ENCODE results near the gene LIMK1.

LIMK1 gene

GRCh38 chr7:74051193-74051592 lies 32.4 kb upstream of the LIMK1 start:
- H3K36me3 ChIP-seq (replicated peaks; ENCODE audit: insufficient read depth, low read length), result no peaks in the 10 kb centered on the region
- H3F3A ChIP-seq (ENCODE audit: insufficient read depth, low read length), result no peaks in the 10 kb centered on the region
- H3K9me3 ChIP-seq (replicated peaks; ENCODE audit: insufficient read depth, low read length), result no peaks in the 10 kb centered on the region
- no peak overlapping the region for H2AFZ ChIP-seq (ENCODE audit: low read length)
- H3K4me1 ChIP-seq (ENCODE audit: low read length), result no peaks in the 10 kb centered on the region
- H3K9me2 ChIP-seq (replicated peaks; ENCODE audit: insufficient read depth, low read length), result no peaks in the 10 kb centered on the region
- no peak overlapping the region for H3K27ac ChIP-seq (ENCODE audit: low read length)
- no peak overlapping the region for H3K4me2 ChIP-seq (ENCODE audit: low read depth, low read length)
- no peaks in the 10 kb centered on the region for H4K20me1 ChIP-seq (ENCODE audit: insufficient read depth, low read length)
- H3K4me3 ChIP-seq (ENCODE audit: low read length), result no peak overlapping the region
- no peak for DNase-seq
- peaks cover 17% of the 10 kb centered on the region for H3K27me3 ChIP-seq (replicated peaks; ENCODE audit: insufficient read depth, low read length)
- no peaks in the 10 kb centered on the region for H3K79me2 ChIP-seq (ENCODE audit: low read length)
- H3K9ac ChIP-seq (ENCODE audit: low read length), result no peak overlapping the region
- TF ChIP-seq EZH2 (optimal IDR thresholded peaks at IDR 0.05; ENCODE audit: low read depth, low read length), result no peak
- no peak for TF ChIP-seq CTCF (IDR thresholded peaks at IDR 0.05; ENCODE audit: low read length)
- TF ChIP-seq EZH2phosphoT487 (IDR thresholded peaks at IDR 0.05; ENCODE audit: low read length), result no peak

GRCh38 chr7:74051629-74052410 lies 31.8 kb upstream of the LIMK1 start:
- H3K9me2 ChIP-seq (replicated peaks; ENCODE audit: insufficient read depth, low read length), result no peaks in the 10 kb centered on the region
- no peak overlapping the region for H3K27ac ChIP-seq (ENCODE audit: low read length)
- no peaks in the 10 kb centered on the region for H3K36me3 ChIP-seq (replicated peaks; ENCODE audit: insufficient read depth, low read length)
- no peaks in the 10 kb centered on the region for H4K20me1 ChIP-seq (ENCODE audit: insufficient read depth, low read length)
- H3K9ac ChIP-seq (ENCODE audit: low read length), result no peak overlapping the region
- no peak overlapping the region for H2AFZ ChIP-seq (ENCODE audit: low read length)
- TF ChIP-seq EZH2 (optimal IDR thresholded peaks at IDR 0.05; ENCODE audit: low read depth, low read length) (no peak), EZH2phosphoT487 (IDR thresholded peaks at IDR 0.05; ENCODE audit: low read length) (no peak), CTCF (IDR thresholded peaks at IDR 0.05; ENCODE audit: low read length) (peak; percentile 33)
- no peaks in the 10 kb centered on the region for H3K4me1 ChIP-seq (ENCODE audit: low read length)
- H3K27me3 ChIP-seq (replicated peaks; ENCODE audit: insufficient read depth, low read length), result peaks cover 23% of the 10 kb centered on the region
- H3K9me3 ChIP-seq (replicated peaks; ENCODE audit: insufficient read depth, low read length), result no peaks in the 10 kb centered on the region
- H3K79me2 ChIP-seq (ENCODE audit: low read length), result no peaks in the 10 kb centered on the region
- peak; percentile 39 for DNase-seq
- H3K4me3 ChIP-seq (ENCODE audit: low read length), result no peak overlapping the region
- H3K4me2 ChIP-seq (ENCODE audit: low read depth, low read length), result no peak overlapping the region
- no peaks in the 10 kb centered on the region for H3F3A ChIP-seq (ENCODE audit: insufficient read depth, low read length)

GRCh38 chr7:74052628-74053027 lies 31.0 kb upstream of the LIMK1 start:
- no peaks in the 10 kb centered on the region for H4K20me1 ChIP-seq (ENCODE audit: insufficient read depth, low read length)
- no peaks in the 10 kb centered on the region for H3K79me2 ChIP-seq (ENCODE audit: low read length)
- no peaks in the 10 kb centered on the region for H3K9me2 ChIP-seq (replicated peaks; ENCODE audit: insufficient read depth, low read length)
- H3K9ac ChIP-seq (ENCODE audit: low read length), result no peak overlapping the region
- H3F3A ChIP-seq (ENCODE audit: insufficient read depth, low read length), result no peaks in the 10 kb centered on the region
- no peak overlapping the region for H3K27ac ChIP-seq (ENCODE audit: low read length)
- H3K9me3 ChIP-seq (replicated peaks; ENCODE audit: insufficient read depth, low read length), result no peaks in the 10 kb centered on the region
- H3K36me3 ChIP-seq (replicated peaks; ENCODE audit: insufficient read depth, low read length), result no peaks in the 10 kb centered on the region
- H3K4me1 ChIP-seq (ENCODE audit: low read length), result no peaks in the 10 kb centered on the region
- TF ChIP-seq CTCF (IDR thresholded peaks at IDR 0.05; ENCODE audit: low read length), result no peak
- peaks cover 31% of the 10 kb centered on the region for H3K27me3 ChIP-seq (replicated peaks; ENCODE audit: insufficient read depth, low read length)
- no peak overlapping the region for H3K4me2 ChIP-seq (ENCODE audit: low read depth, low read length)
- no peak for DNase-seq
- H3K4me3 ChIP-seq (ENCODE audit: low read length), result no peak overlapping the region
- no peak overlapping the region for H2AFZ ChIP-seq (ENCODE audit: low read length)
